ENCODE measurements around the gene CMKLR1.

GRCh38 chr12:108319277-108320234, 19.6 kb downstream of the CMKLR1 start:
- TF ChIP-seq, protein P1, sequence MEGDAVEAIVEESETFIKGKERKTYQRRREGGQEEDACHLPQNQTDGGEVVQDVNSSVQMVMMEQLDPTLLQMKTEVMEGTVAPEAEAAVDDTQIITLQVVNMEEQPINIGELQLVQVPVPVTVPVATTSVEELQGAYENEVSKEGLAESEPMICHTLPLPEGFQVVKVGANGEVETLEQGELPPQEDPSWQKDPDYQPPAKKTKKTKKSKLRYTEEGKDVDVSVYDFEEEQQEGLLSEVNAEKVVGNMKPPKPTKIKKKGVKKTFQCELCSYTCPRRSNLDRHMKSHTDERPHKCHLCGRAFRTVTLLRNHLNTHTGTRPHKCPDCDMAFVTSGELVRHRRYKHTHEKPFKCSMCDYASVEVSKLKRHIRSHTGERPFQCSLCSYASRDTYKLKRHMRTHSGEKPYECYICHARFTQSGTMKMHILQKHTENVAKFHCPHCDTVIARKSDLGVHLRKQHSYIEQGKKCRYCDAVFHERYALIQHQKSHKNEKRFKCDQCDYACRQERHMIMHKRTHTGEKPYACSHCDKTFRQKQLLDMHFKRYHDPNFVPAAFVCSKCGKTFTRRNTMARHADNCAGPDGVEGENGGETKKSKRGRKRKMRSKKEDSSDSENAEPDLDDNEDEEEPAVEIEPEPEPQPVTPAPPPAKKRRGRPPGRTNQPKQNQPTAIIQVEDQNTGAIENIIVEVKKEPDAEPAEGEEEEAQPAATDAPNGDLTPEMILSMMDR (IDR thresholded peaks at IDR 0.05; ENCODE audit: extremely low read depth in 1 of 2, insufficient read depth in 1 of 2, low read depth in 1 of 2, low read length in 2 of 2) = no peak
- no peak for TF ChIP-seq POLR2AphosphoS5 (IDR thresholded peaks at IDR 0.05; ENCODE audit: insufficient read depth, low read depth, low read length)
- no peak for TF ChIP-seq POLR2A (IDR thresholded peaks at IDR 0.05; ENCODE audit: low read depth, low read length)
- TF ChIP-seq EZH2 (IDR thresholded peaks at IDR 0.05; ENCODE audit: borderline replicate concordance, low read depth, low read length, severe bottlenecking) = no peak
- TF ChIP-seq GATA2 (IDR thresholded peaks at IDR 0.05; ENCODE audit: insufficient read depth, insufficient read length, low read depth, low read length) = no peak
